Gastroesophageal sphincter (tissue), 3 donors: ENCODE data around the gene SPINT2.

Experiments
- POLR2A ChIP-seq, 2 donors: fragments of 450-650 bp; IDR thresholded peaks; one replicate each; pipeline ENCODE4 v1.6.1; 2017; ENCODE audit warnings: antibody characterized with exemption in 2 of 2, mild to moderate bottlenecking in 2 of 2, moderate library complexity in 1 of 2
- TF ChIP-seq, protein P1 (sequence below), 4 experiments: fragments of 200-600 bp in 2 of 4; fragments of 450-650 bp in 2 of 4; sonication (generic) in 1 of 4; IDR thresholded peaks; one replicate each; pipeline ENCODE4 v1.5.1; 2017 to 2019; ENCODE audit warnings: antibody characterized with exemption in 4 of 4, mild to moderate bottlenecking in 2 of 4, moderate library complexity in 2 of 4

GRCh38 chr19:38273499-38273898 is 9.1 kb downstream of the SPINT2 start:
- TF ChIP-seq, protein P1, sequence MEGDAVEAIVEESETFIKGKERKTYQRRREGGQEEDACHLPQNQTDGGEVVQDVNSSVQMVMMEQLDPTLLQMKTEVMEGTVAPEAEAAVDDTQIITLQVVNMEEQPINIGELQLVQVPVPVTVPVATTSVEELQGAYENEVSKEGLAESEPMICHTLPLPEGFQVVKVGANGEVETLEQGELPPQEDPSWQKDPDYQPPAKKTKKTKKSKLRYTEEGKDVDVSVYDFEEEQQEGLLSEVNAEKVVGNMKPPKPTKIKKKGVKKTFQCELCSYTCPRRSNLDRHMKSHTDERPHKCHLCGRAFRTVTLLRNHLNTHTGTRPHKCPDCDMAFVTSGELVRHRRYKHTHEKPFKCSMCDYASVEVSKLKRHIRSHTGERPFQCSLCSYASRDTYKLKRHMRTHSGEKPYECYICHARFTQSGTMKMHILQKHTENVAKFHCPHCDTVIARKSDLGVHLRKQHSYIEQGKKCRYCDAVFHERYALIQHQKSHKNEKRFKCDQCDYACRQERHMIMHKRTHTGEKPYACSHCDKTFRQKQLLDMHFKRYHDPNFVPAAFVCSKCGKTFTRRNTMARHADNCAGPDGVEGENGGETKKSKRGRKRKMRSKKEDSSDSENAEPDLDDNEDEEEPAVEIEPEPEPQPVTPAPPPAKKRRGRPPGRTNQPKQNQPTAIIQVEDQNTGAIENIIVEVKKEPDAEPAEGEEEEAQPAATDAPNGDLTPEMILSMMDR (IDR thresholded peaks at IDR 0.05): no peak
- TF ChIP-seq POLR2A (IDR thresholded peaks at IDR 0.05): no peak
